K562 (cell line): ENCODE measurements around the gene ZNF488. TPM values are rescaled to one million over a fixed set of nuclear protein-coding genes. Genes with fewer than 3 reads are reported as not detected.
A peak's percentile ranks its signal among the peaks of the same experiment; 100 is the strongest.

Source experiments
- POLR2B ChIP-seq: fragments of 450-650 bp; IDR thresholded peaks from 2 replicates; pipeline ENCODE4 v1.6.1; 2018; ENCODE audit warnings: low read depth; ENCODE audit not compliant: partially characterized antibody
- ZNF263 ChIP-seq: sonication (generic); formaldehyde crosslinking; IDR thresholded peaks from 2 replicates; pipeline ENCODE4 v1.8.0; 2022; ENCODE audit warnings: mild to moderate bottlenecking, missing genetic modification reagents, borderline replicate concordance
- polyA plus RNA-seq, 8 experiments: library from polyadenylated mRNA; depleted of rRNA in 4 of 8; stranded (reverse) in 5 of 8; unstranded in 3 of 8; fragments of >200 nt; fragmentation: Nextera tagmentation in 2 of 8; fragmentation: Illumina TruSeq in 1 of 8; extraction: Ambion mirVana in 2 of 8; extraction: Trizol in 1 of 8; gene quantifications; 2 replicates each; pipeline versions ENCODE4 v1.2.1 to v1.2.3, GENCODE V29; 2011 to 2014; ENCODE audit warnings: inconsistent platforms in 1 of 8, missing spikeins in 1 of 8
- total RNA-seq, 7 experiments: library from RNA; depleted of rRNA in 6 of 7; stranded (reverse); fragments of >200 nt in 6 of 7; fragmentation: Illumina TruSeq in 2 of 7; extraction: Trizol in 2 of 7; gene quantifications; 2 replicates each; pipeline versions ENCODE4 v1.2.1 to v1.2.3, GENCODE V29; 2011 to 2021; ENCODE audit warnings: low replicate concordance in 1 of 7
- TF ChIP-seq, protein P1 (sequence below): fragments of 250-450 bp; sonication (Bioruptor Pico); IDR thresholded peaks from 2 replicates; pipeline ENCODE4 v1.5.0; 2021; ENCODE audit warnings: mild to moderate bottlenecking, borderline replicate concordance
- TF ChIP-seq, protein P2 (sequence below): sonication (generic); formaldehyde crosslinking; IDR thresholded peaks from 2 replicates; pipeline ENCODE4 v1.8.0; 2022; ENCODE audit warnings: missing genetic modification reagents, mild to moderate bottlenecking, moderate library complexity, borderline replicate concordance
- TF ChIP-seq, protein P3 (sequence below), 2 experiments: fragments of 450-650 bp; conservative IDR thresholded peaks; 2 replicates each; pipeline ENCODE4 v1.6.1; 2017; ENCODE audit warnings: mild to moderate bottlenecking in 2 of 2, moderate library complexity in 2 of 2
- TF ChIP-seq, protein P4 (sequence below): IDR thresholded peaks from 2 replicates; pipeline ENCODE4 v1.6.1; 2012; ENCODE audit warnings: low read depth, low read length, improper control_type of control experiment, borderline replicate concordance
- TF ChIP-seq, protein P5 (sequence below): fragments of 200-800 bp; sonication (Bioruptor generic); IDR thresholded peaks from 2 replicates; pipeline ENCODE4 v1.6.1; 2017; ENCODE audit warnings: missing genetic modification characterization, missing compliant biosample characterization
- TF ChIP-seq, protein P6 (sequence below): fragments of 450-650 bp; conservative IDR thresholded peaks from 2 replicates; pipeline ENCODE4 v1.6.1; 2016; ENCODE audit warnings: missing genetic modification characterization, low read depth, mild to moderate bottlenecking, missing compliant biosample characterization, moderate library complexity
- TF ChIP-seq, protein P7 (sequence below): sonication (generic); formaldehyde crosslinking; IDR thresholded peaks from 2 replicates; pipeline ENCODE4 v1.4.0; 2020; ENCODE audit warnings: mild to moderate bottlenecking, missing genetic modification reagents
- TF ChIP-seq, protein P8 (sequence below): sonication (generic); formaldehyde crosslinking; IDR thresholded peaks from 2 replicates; pipeline ENCODE4 v1.8.0; 2022; ENCODE audit warnings: mild to moderate bottlenecking, missing genetic modification reagents, borderline replicate concordance

ZNF488 gene
- total and polyA plus RNA-seq, 9 of the 15 experiments (the other 6 are each of a cell fraction or from before 2014, with no cell fraction given): 0.03 to 0.09 (median 0.05) TPM; not detected in 3

DNA sequence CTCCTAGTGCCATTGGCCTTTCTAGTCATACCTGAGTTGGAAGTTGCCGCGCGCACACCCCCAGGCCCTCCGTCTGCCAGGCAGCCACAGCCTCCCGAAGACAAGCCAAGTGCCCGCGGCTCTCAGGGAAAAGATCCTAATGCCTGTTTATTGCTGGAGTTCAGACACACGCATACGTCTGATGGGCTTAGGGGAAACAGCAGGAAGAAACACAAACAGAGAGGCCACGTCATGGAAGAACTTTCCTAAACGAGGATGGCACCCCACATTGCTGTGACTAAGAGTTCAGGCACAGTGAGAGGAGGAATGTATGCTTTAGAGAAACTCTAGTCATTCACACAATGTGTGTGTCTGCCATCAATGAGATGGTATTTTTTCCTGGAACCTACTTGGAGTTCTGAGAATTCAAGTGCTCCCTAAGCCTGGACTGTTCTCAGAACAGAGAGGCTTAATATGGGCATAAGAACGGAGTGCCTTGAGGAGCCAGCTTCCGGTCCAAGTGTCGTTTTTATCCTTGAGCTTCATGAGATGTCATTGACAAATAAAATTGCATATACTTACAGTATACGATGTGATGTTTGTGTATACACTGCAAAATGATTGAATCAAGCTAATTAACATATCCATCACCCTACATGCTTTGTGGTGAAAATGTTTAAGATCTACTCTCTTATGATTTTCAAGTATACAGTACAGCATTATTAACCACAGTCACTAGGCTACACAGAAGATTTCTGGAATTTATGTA is 47.5 kb downstream of the ZNF488 start (continued):
- TF ChIP-seq, protein P1, sequence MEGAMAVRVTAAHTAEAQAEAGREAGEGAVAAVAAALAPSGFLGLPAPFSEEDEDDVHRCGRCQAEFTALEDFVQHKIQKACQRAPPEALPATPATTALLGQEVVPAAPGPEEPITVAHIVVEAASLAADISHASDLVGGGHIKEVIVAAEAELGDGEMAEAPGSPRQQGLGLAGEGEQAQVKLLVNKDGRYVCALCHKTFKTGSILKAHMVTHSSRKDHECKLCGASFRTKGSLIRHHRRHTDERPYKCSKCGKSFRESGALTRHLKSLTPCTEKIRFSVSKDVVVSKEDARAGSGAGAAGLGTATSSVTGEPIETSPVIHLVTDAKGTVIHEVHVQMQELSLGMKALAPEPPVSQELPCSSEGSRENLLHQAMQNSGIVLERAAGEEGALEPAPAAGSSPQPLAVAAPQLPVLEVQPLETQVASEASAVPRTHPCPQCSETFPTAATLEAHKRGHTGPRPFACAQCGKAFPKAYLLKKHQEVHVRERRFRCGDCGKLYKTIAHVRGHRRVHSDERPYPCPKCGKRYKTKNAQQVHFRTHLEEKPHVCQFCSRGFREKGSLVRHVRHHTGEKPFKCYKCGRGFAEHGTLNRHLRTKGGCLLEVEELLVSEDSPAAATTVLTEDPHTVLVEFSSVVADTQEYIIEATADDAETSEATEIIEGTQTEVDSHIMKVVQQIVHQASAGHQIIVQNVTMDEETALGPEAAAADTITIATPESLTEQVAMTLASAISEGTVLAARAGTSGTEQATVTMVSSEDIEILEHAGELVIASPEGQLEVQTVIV (CRISPR knock-in tag): no peak
- TF ChIP-seq, protein P2, sequence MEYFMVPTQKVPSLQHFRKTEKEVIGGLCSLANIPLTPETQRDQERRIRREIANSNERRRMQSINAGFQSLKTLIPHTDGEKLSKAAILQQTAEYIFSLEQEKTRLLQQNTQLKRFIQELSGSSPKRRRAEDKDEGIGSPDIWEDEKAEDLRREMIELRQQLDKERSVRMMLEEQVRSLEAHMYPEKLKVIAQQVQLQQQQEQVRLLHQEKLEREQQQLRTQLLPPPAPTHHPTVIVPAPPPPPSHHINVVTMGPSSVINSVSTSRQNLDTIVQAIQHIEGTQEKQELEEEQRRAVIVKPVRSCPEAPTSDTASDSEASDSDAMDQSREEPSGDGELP (CRISPR knock-in tag): no peak
- TF ChIP-seq, protein P3, sequence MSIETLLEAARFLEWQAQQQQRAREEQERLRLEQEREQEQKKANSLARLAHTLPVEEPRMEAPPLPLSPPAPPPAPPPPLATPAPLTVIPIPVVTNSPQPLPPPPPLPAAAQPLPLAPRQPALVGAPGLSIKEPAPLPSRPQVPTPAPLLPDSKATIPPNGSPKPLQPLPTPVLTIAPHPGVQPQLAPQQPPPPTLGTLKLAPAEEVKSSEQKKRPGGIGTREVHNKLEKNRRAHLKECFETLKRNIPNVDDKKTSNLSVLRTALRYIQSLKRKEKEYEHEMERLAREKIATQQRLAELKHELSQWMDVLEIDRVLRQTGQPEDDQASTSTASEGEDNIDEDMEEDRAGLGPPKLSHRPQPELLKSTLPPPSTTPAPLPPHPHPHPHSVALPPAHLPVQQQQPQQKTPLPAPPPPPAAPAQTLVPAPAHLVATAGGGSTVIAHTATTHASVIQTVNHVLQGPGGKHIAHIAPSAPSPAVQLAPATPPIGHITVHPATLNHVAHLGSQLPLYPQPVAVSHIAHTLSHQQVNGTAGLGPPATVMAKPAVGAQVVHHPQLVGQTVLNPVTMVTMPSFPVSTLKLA (conservative IDR thresholded peaks at IDR 0.05): peak in 1 of 2 experiments; percentile 38; a peak in 2 of 4 replicates
- peak; percentile 68 for TF ChIP-seq ZNF263
- TF ChIP-seq, protein P4, sequence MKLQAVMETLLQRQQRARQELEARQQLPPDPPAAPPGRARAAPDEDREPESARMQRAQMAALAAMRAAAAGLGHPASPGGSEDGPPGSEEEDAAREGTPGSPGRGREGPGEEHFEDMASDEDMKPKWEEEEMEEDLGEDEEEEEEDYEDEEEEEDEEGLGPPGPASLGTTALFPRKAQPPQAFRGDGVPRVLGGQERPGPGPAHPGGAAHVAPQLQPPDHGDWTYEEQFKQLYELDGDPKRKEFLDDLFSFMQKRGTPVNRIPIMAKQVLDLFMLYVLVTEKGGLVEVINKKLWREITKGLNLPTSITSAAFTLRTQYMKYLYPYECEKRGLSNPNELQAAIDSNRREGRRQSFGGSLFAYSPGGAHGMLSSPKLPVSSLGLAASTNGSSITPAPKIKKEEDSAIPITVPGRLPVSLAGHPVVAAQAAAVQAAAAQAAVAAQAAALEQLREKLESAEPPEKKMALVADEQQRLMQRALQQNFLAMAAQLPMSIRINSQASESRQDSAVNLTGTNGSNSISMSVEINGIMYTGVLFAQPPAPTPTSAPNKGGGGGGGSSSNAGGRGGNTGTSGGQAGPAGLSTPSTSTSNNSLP: no peak
- TF ChIP-seq, protein P5, sequence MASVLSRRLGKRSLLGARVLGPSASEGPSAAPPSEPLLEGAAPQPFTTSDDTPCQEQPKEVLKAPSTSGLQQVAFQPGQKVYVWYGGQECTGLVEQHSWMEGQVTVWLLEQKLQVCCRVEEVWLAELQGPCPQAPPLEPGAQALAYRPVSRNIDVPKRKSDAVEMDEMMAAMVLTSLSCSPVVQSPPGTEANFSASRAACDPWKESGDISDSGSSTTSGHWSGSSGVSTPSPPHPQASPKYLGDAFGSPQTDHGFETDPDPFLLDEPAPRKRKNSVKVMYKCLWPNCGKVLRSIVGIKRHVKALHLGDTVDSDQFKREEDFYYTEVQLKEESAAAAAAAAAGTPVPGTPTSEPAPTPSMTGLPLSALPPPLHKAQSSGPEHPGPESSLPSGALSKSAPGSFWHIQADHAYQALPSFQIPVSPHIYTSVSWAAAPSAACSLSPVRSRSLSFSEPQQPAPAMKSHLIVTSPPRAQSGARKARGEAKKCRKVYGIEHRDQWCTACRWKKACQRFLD: no peak
- TF ChIP-seq, protein P6, sequence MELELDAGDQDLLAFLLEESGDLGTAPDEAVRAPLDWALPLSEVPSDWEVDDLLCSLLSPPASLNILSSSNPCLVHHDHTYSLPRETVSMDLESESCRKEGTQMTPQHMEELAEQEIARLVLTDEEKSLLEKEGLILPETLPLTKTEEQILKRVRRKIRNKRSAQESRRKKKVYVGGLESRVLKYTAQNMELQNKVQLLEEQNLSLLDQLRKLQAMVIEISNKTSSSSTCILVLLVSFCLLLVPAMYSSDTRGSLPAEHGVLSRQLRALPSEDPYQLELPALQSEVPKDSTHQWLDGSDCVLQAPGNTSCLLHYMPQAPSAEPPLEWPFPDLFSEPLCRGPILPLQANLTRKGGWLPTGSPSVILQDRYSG: peak; percentile 77
- TF ChIP-seq, protein P7, sequence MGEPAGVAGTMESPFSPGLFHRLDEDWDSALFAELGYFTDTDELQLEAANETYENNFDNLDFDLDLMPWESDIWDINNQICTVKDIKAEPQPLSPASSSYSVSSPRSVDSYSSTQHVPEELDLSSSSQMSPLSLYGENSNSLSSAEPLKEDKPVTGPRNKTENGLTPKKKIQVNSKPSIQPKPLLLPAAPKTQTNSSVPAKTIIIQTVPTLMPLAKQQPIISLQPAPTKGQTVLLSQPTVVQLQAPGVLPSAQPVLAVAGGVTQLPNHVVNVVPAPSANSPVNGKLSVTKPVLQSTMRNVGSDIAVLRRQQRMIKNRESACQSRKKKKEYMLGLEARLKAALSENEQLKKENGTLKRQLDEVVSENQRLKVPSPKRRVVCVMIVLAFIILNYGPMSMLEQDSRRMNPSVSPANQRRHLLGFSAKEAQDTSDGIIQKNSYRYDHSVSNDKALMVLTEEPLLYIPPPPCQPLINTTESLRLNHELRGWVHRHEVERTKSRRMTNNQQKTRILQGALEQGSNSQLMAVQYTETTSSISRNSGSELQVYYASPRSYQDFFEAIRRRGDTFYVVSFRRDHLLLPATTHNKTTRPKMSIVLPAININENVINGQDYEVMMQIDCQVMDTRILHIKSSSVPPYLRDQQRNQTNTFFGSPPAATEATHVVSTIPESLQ: no peak
- TF ChIP-seq, protein P8, sequence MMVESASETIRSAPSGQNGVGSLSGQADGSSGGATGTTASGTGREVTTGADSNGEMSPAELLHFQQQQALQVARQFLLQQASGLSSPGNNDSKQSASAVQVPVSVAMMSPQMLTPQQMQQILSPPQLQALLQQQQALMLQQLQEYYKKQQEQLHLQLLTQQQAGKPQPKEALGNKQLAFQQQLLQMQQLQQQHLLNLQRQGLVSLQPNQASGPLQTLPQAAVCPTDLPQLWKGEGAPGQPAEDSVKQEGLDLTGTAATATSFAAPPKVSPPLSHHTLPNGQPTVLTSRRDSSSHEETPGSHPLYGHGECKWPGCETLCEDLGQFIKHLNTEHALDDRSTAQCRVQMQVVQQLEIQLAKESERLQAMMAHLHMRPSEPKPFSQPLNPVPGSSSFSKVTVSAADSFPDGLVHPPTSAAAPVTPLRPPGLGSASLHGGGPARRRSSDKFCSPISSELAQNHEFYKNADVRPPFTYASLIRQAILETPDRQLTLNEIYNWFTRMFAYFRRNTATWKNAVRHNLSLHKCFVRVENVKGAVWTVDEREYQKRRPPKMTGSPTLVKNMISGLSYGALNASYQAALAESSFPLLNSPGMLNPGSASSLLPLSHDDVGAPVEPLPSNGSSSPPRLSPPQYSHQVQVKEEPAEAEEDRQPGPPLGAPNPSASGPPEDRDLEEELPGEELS (CRISPR knock-in tag): no peak
- TF ChIP-seq POLR2B: no peak
